Measurements from ENCODE around the gene CIDEA. TPM values are rescaled to one million over a fixed set of nuclear protein-coding genes. Genes with fewer than 3 reads are reported as not detected.

The CIDEA gene
- total RNA-seq, 1 experiment from 2014 or later: 0.50 TPM

- TF ChIP-seq ZBTB43 (CRISPR knock-in tag; IDR thresholded peaks at IDR 0.05) (no peak), ATF1 (CRISPR knock-in tag; IDR thresholded peaks at IDR 0.05) (no peak), NR1H2 (CRISPR knock-in tag; IDR thresholded peaks at IDR 0.05) (no peak), ZBTB21 (CRISPR knock-in tag; IDR thresholded peaks at IDR 0.05; ENCODE audit: borderline replicate concordance) (no peak), NFYB (CRISPR knock-in tag; conservative IDR thresholded peaks at IDR 0.05; ENCODE audit: low read depth) (no peak), SOX15 (CRISPR knock-in tag; IDR thresholded peaks at IDR 0.05) (no peak), AFF4 (CRISPR knock-in tag; IDR thresholded peaks at IDR 0.05; ENCODE audit: borderline replicate concordance) (no peak), ZNF138 (CRISPR knock-in tag; conservative IDR thresholded peaks at IDR 0.05) (no peak), GRHL2 (CRISPR knock-in tag; IDR thresholded peaks at IDR 0.05; ENCODE audit: insufficient replicate concordance, severe bottlenecking) (no peak), ZSCAN18 (CRISPR knock-in tag; IDR thresholded peaks at IDR 0.05) (no peak), ERG (CRISPR knock-in tag; IDR thresholded peaks at IDR 0.05) (no peak), SMAD3 (CRISPR knock-in tag; IDR thresholded peaks at IDR 0.05; ENCODE audit: borderline replicate concordance) (no peak), FOXP1 (CRISPR knock-in tag; IDR thresholded peaks at IDR 0.05; ENCODE audit: borderline replicate concordance) (no peak; the same call in 1 of the 2 replicates), MXD4 (CRISPR knock-in tag; IDR thresholded peaks at IDR 0.05; ENCODE audit: borderline replicate concordance) (no peak), MAX (CRISPR knock-in tag; IDR thresholded peaks at IDR 0.05) (peak; percentile 96)
- TF ChIP-seq, protein P1, sequence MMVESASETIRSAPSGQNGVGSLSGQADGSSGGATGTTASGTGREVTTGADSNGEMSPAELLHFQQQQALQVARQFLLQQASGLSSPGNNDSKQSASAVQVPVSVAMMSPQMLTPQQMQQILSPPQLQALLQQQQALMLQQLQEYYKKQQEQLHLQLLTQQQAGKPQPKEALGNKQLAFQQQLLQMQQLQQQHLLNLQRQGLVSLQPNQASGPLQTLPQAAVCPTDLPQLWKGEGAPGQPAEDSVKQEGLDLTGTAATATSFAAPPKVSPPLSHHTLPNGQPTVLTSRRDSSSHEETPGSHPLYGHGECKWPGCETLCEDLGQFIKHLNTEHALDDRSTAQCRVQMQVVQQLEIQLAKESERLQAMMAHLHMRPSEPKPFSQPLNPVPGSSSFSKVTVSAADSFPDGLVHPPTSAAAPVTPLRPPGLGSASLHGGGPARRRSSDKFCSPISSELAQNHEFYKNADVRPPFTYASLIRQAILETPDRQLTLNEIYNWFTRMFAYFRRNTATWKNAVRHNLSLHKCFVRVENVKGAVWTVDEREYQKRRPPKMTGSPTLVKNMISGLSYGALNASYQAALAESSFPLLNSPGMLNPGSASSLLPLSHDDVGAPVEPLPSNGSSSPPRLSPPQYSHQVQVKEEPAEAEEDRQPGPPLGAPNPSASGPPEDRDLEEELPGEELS (CRISPR knock-in tag; IDR thresholded peaks at IDR 0.05): 0 out of 2 replicates have a peak, but pooled peaks have one; percentile 68
Measured at GRCh38 chr18:12278215-12278671, 24.1 kb downstream of the CIDEA start (continued).
